ENCODE results near the gene RASGRF1.

DNA sequence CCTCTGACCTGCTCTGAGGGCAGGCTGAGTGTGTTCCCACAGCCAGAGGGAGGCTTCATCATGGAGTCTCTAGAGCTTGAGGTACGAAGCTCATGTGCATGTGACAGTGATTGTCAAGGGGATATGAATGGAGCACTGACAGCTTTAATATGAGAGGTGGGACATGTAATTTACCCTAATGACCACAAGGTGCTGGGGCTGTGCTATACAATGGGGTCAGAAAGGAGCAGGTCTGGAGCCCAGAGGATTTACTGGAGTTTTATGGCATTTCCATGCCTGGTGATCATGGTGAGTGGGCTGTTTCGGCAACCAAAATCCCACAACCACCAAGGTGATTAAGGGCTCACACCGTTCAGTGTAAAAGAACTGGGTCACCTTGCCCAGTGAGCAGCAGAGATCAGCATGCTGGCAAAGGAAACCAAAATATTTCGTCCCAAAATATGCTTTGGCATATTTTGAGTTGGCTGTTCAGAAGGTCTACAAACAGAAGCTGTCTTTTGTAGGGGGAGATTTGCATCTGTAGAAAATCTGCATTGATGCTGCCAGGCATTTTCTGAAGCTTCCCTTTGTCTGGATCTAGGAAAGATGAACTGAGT lies 40.1 kb upstream of the RASGRF1 start:
- TF ChIP-seq, protein P1, sequence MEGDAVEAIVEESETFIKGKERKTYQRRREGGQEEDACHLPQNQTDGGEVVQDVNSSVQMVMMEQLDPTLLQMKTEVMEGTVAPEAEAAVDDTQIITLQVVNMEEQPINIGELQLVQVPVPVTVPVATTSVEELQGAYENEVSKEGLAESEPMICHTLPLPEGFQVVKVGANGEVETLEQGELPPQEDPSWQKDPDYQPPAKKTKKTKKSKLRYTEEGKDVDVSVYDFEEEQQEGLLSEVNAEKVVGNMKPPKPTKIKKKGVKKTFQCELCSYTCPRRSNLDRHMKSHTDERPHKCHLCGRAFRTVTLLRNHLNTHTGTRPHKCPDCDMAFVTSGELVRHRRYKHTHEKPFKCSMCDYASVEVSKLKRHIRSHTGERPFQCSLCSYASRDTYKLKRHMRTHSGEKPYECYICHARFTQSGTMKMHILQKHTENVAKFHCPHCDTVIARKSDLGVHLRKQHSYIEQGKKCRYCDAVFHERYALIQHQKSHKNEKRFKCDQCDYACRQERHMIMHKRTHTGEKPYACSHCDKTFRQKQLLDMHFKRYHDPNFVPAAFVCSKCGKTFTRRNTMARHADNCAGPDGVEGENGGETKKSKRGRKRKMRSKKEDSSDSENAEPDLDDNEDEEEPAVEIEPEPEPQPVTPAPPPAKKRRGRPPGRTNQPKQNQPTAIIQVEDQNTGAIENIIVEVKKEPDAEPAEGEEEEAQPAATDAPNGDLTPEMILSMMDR (IDR thresholded peaks at IDR 0.05) = peak; percentile 16; the same call in 1 of the 2 replicates
- TF ChIP-seq TCF7L2 (IDR thresholded peaks at IDR 0.05; ENCODE audit: low read depth, low read length) (no peak), POLR2AphosphoS5 (IDR thresholded peaks at IDR 0.05; ENCODE audit: low read depth, low read length) (no peak)

Measured in Panc1 (cell line).